Stimulated activated CD4-positive, alpha-beta T cell treated with anti-CD3 and anti-CD28 coated beads, TNF-alpha, amount 100 ng/mL, for 4 hours (primary cell): ENCODE results near the gene COX15.
A peak's percentile ranks its signal among the peaks of the same experiment; 100 is the strongest.
"Not testable (repeated sequence)": the region's sequence is repeated elsewhere in the genome, so short reads cannot be mapped to it uniquely, and the experiment has no call there.

ENCODE experiments used
- DNase-seq, 3 experiments: peaks; one replicate each; pipeline ENCODE4 v3.0.0-alpha.2; 2020; ENCODE audit warnings: low read depth in 3 of 3

The COX15 gene

GRCh38 chr10:99740933-99741559 lies 9.1 kb upstream of the COX15 start:
- no peak for DNase-seq

DNA sequence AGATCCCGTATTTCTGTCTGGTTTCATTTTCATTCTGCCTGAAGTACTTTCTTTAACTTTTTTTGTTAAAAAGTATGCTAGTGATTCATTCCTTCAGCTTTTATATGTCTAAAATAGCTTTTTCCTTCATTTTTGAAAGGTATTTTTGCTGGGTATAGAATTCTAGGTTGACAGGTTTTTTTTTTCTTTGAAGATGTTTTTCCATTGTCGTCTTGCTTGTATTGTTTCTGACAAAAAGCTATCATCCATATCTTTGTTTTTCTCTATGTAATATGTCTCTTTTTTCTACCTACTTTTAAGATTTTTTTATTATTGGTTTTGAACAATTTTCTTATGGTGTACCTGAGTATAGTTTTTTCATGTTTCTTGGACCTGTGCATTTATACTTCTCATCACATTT lies 8.3 kb upstream of the COX15 start:
- no peak for DNase-seq

GRCh38 chr10:99734111-99734510 lies 2.2 kb upstream of the COX15 start:
- DNase-seq: not testable (repeated sequence)

DNA sequence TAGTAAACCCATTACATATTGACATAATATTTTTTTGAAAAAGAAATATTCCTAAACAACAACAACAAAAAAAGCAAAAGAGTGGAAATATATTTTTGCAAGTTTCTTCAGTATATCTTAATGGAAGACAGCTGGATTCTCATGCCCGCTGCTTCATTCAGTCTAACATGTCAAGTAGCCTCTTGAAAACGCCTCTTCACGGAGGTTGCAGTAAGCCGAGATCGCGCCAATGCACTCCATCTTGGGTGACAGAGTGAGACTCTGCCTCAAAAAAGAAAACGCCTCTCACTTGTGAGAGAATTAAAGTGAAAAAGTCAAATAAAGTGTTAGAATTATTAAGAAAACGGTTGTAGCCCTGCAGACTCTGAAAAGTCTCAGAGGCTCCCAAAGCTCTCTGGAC lies 1.4 kb upstream of the COX15 start:
- DNase-seq: no peak

- no peak for DNase-seq
These were observed 458 bp downstream of the COX15 start for GRCh38 chr10:99731306-99732032.

DNA sequence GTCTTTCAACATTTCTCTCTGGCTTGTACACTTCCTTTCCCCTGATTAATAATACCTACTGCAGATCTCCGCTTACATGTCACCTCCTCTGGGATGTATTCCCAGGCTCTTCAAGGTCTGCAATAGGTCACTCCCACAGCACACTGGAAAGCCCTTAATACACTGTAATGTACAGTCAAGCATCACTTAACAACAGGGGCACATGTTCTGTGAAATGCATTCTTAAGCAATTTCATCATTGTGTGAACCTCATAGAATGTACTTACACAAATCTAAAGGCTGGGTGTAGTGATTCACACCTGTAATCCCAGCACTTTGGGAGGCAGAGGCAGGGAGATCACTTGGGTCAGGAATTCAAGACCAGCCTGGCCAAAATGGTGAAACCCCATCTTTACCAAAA lies 1.9 kb downstream of the COX15 start:
- no peak for DNase-seq

DNA sequence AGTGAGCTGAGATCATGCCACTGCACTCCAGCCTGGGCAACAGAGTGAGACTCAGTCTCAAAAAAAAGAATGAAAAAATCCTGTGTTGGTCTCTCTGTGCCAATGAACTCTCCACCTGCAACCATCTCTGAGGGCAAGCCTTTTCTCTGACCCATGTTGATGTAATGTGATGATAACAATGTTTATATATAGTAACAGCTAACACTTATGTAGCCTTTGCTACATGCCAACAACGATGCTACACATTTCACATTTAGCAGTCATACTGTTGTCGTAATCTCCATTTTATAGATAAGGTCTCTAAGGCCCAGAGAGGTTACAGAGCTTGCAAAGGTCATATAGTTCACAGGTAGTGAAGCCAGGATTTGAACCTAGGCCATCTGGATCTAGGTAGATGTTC lies 11.5 kb downstream of the COX15 start:
- DNase-seq: no peak

DNA sequence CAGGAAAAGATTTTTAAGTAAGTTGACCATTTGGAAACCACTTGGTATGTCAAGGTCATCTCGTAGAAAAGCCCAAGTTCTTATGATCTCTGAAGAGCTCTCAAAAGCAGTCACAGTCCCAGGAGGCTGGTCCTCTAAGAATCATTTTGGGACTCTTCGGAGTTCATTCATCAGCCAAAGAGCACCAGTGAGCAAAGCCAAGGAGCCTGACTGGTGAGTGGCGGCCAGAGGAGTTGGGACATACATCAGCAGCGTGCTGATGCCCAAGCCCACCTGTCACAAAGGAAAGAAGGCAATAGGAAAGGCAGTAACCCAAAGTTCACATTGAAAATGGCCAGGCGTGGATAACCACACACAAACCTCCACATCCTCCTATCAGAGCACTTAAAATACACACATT lies 17.5 kb downstream of the COX15 start:
- DNase-seq: no peak

DNA sequence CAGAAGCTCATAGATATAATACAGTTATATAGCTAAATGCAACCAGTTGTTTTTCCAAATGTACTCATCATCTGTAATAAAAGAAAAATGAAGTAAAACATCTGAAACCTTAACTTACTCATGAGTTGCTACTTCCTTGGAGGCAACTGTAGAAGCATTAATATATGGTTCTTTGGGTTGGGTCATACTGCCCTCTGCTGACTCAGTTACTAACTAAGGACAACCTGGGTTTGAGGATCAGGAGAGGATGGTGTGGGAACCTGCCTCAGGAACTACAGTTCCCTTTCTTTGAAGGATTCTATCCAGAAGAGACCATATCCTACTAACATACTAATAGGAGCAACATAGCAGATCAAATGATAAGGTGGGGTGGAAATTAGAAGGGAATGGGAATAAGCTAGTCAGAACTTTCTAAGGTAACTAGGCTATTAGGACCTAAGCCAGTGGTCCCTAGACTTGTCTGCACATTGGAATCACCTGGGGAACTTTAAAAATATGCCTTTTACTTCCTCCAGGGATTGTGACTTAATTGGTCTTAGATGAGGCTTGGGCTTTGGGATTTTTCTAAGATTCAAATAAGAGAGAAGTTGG lies 20.7 kb downstream of the COX15 start:
- DNase-seq: peak in 1 of 3 experiments; percentile 5

- no peak for DNase-seq
These were observed 22.3 kb downstream of the COX15 start for GRCh38 chr10:99709480-99710229.

DNA sequence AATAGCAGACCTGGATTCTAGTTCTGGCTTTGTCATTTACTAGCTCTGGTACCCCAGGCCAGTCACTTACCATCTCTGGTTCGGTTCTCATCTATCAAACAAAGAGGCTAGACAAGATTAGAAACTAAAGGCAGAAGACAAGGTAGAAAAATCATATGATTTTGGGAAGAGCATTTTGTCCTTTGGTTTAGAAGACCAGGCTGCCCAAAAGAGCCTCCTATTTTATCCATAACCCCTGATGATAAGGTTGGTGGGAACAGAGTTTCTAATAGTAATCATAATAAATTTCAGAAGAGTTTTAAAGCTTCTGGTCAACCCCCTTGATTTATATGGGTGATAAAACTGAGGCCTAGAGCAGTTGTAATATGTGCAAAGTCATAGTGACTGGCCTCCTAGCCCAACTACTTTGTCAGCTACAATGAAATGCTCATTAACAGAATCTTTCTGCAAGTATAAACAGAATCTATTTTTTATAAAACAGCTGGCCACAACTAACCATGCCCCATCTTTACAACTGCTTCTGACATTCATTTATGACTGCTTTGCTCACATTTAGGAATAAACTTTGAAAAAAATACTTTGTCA lies 23.4 kb downstream of the COX15 start:
- DNase-seq: no peak

GRCh38 chr10:99700649-99701048 lies 31.3 kb downstream of the COX15 start:
- no peak for DNase-seq

GRCh38 chr10:99698504-99699080 lies 33.3 kb downstream of the COX15 start:
- DNase-seq: no peak

DNA sequence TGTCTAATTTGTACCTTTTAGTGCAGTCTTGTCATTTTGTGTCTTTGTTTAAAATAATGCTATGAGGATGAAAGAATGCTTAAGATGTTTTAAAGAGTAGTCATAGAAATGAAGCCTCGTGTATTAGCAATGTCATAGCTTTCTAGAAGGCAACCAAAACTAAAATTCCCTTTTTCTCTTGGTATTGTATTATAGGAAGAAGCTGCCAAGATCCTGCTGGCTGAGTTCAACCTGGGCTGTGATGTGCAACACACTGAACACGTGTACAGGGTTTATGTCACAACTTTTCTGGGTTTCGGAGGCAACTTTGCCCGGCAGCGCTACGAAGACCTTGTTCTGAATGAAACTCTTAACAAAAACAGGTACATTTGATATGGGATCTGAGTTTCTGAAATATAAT lies 36.2 kb downstream of the COX15 start:
- no peak for DNase-seq

DNA sequence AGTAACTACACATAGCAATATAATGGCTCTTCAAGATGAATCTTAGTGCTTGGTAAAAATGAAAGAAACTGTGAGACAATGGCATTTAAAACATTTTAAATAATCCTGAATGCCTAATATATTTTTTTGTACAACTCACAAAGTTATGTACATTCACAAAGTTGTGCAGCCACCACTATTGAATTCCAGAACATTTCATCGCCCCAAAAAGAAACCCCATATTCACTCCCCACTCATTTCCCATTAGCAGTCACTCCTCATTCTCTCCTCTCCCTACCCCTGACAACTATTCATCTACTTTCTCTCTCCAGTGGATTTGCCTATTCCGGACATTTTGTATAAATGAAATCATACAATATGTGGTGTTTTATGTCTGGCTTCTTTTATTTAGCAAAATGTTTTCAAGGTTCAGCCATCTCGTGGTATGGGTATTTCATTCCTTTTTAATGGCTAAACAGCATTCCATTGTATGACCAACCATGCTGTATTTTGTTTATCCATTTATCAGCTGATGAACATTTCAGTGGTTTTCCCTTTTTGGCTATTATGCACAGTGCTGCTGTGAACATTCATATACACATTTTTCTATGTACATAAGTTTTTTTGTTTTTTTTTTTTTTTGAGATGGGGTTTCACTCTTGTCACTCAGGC lies 37.9 kb downstream of the COX15 start:
- no peak for DNase-seq

GRCh38 chr10:99689461-99689860 lies 42.5 kb downstream of the COX15 start:
- no peak for DNase-seq

DNA sequence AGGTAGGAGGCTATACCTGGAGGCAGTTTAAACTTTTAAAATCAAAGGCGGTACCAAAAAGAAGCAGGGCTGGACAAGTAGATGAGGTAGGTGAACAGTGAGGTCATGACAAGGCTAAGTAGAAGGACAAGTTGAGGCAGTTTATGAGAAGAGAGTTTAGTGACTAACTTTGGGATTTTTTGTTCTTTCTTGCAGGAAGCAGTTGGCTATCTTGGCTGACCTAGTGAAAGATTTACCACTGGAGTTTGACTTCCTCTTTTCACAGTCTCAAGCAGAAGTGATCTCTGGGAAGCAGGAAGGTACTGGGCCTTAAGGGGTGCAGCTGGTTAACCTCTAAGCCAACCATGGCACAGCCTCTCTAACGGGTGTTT lies 46.3 kb downstream of the COX15 start:
- no peak for DNase-seq

DNA sequence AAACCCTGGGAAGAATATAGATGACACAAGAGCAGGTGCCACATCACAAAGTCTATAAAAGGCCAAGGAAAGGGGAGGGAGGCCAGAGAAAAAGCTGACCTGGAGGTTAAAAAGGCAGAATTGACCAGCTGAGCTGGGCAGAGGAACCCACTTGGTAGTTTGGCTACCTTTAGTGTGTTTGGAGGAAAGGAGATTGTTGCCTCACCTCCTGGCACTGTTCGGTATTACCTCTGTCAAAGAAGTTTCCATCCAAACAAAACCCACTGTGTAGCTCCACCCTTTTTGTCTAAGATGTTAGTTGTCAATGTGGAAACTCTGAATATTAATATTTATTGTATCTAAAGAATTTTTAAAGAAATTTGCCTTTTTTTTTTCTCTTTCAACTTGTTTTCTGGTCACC lies 49.2 kb downstream of the COX15 start:
- no peak for DNase-seq
